ENCODE results near the gene TRAF3IP3.

- TF ChIP-seq YY1 (IDR thresholded peaks at IDR 0.05; ENCODE audit: insufficient read depth, insufficient read length) (no peak), ZNF274 (IDR thresholded peaks at IDR 0.05; ENCODE audit: low read depth, low read length) (no peak)
Observed at GRCh38 chr1:209743145-209743482, 12.7 kb upstream of the TRAF3IP3 start.
